ENCODE measurements around the gene LRRC57. TPM values are rescaled to one million over a fixed set of nuclear protein-coding genes. Genes with fewer than 3 reads are reported as not detected.
A peak's percentile ranks its signal among the peaks of the same experiment; 100 is the strongest.

LRRC57 gene
- total and polyA plus RNA-seq, 2 of the 8 experiments (the other 6 are each of a cell fraction or from before 2014, with no cell fraction given), result 5.0 to 12.7 TPM

GRCh38 chr15:42593143-42593542 lies 44.5 kb upstream of the LRRC57 start:
- 96% methylated on average over 4 of the region's 4 CpGs; no CpG with 5 or more reads in 1 of the 2 experiments for WGBS, 2 experiments (ENCODE audit: extremely low coverage in 1 of 2, insufficient coverage in 1 of 2, insufficient read length in 1 of 2, insufficient replicate concordance in 2 of 2, low coverage in 1 of 2, low lambda C conversion rate in 2 of 2, missing lambda C conversion rate in 1 of 2)
- no peaks in the 10 kb centered on the region for H3K27me3 ChIP-seq (replicated peaks in 1 of 4; ENCODE audit: control insufficient read depth in 3 of 4, extremely low read depth in 1 of 4, insufficient read depth in 3 of 4, low read length in 3 of 4)
- H2BK120ac ChIP-seq (replicated peaks; ENCODE audit: low read depth, low read length), result no peak overlapping the region
- H3K9ac ChIP-seq (replicated peaks in 1 of 4; ENCODE audit: extremely low read depth in 1 of 4, low read depth in 3 of 4, low read length in 3 of 4), result no peak overlapping the region
- DNase-seq (ENCODE audit: low read depth in 1 of 2, low spot score in 2 of 2) (no peak), FAIRE-seq (no peak)
- peak overlapping the region; percentile 96 for H3K23ac ChIP-seq (ENCODE audit: insufficient read length)
- H3K18ac ChIP-seq (ENCODE audit: extremely low read depth, low read length), result no peak overlapping the region
- H3K4me1 ChIP-seq (replicated peaks in 1 of 4; ENCODE audit: control insufficient read depth in 3 of 4, insufficient read depth in 4 of 4, low read length in 3 of 4), result peaks cover 0 to 4% (median under 1%) of the 10 kb centered on the region in 4 experiments; a peak in 2 of 7 replicates
- no peaks in the 10 kb centered on the region for H3K79me1 ChIP-seq (ENCODE audit: low read depth, low read length)
- no peak overlapping the region for H4K91ac ChIP-seq (replicated peaks; ENCODE audit: insufficient read length, low read length)
- H4K20me1 ChIP-seq (replicated peaks in 1 of 2; ENCODE audit: control insufficient read depth in 1 of 2, insufficient read depth in 2 of 2, low read length in 2 of 2), result no peaks in the 10 kb centered on the region
- H4K5ac ChIP-seq (ENCODE audit: insufficient read length, low read depth, low read length), result no peak overlapping the region
- H3K56ac ChIP-seq (replicated peaks; ENCODE audit: insufficient read length, low read depth, low read length), result no peak overlapping the region
- no peaks in the 10 kb centered on the region for H3K23me2 ChIP-seq (ENCODE audit: low read depth, low read length)
- no peaks in the 10 kb centered on the region for H3K9me3 ChIP-seq (ENCODE audit: insufficient read depth in 2 of 2, low read depth in 1 of 2, low read length in 1 of 2)
- ChIA-PET POLR2A (ENCODE audit: partially characterized antibody) (interaction anchor here (0.6 to 1.9 kb wide), 2 partner anchors 16 to 250 kb away, joined by 3 read pairs; no protein-coding TSS in a partner anchor), CTCF (ENCODE audit: partially characterized antibody) (interaction anchor here (1.2 to 3.2 kb wide), 7 partner anchors 9 to 124 kb away, joined by 3 to 28 read pairs (median 7); no protein-coding TSS in a partner anchor)
- no peak for TF ChIP-seq TCF12 (IDR thresholded peaks at IDR 0.05; ENCODE audit: low read depth, low read length)
- H2BK20ac ChIP-seq (ENCODE audit: low read length), result no peak overlapping the region
- no peak overlapping the region for H2AFZ ChIP-seq (ENCODE audit: low read length)
- H3K79me2 ChIP-seq (ENCODE audit: control insufficient read depth in 1 of 2, insufficient read depth in 2 of 2, low read length in 2 of 2), result no peaks in the 10 kb centered on the region
- H2AK5ac ChIP-seq (ENCODE audit: low read depth, low read length), result no peak overlapping the region
- no peak overlapping the region for H3K27ac ChIP-seq (ENCODE audit: low read depth, low read length)
- H3K4me3 ChIP-seq (ENCODE audit: extremely low read depth in 1 of 4, insufficient read depth in 2 of 4, low read depth in 3 of 4, low read length in 4 of 4), result no peak overlapping the region
- no peak overlapping the region for H2BK12ac ChIP-seq (ENCODE audit: low read depth, low read length)
- no peak overlapping the region for H3K14ac ChIP-seq (ENCODE audit: insufficient read length)
- H3K4ac ChIP-seq (replicated peaks; ENCODE audit: insufficient read length, low read depth, low read length), result no peak overlapping the region
- no peak overlapping the region for H2BK15ac ChIP-seq (ENCODE audit: low read length)
- no peak overlapping the region for H4K8ac ChIP-seq (ENCODE audit: extremely low read depth, insufficient read depth, low read length)
- no peak overlapping the region for H3K4me2 ChIP-seq (ENCODE audit: insufficient read depth in 1 of 2, low read depth in 2 of 2, low read length in 2 of 2)
- H2BK5ac ChIP-seq (ENCODE audit: low read depth, low read length), result no peak overlapping the region
- no peaks in the 10 kb centered on the region for H3K36me3 ChIP-seq (ENCODE audit: control insufficient read depth in 2 of 4, insufficient read depth in 4 of 4, low read length in 3 of 4)
